Central memory CD8-positive, alpha-beta T cell (primary cell): ENCODE measurements around the gene TLE5.
"Not testable (repeated sequence)": the region's sequence is repeated elsewhere in the genome, so short reads cannot be mapped to it uniquely, and the experiment has no call there.

Experiments used
- ATAC-seq: fragments of 150-1000 bp; cut with Tn5 transposase; replicated peaks from 2 replicates; pipeline ENCODE4 v1.10.0; 2022; ENCODE audit warnings: mild to moderate bottlenecking, moderate FRiP score, moderate number of reproducible peaks; ENCODE audit not compliant: poor library complexity, severe bottlenecking; ENCODE audit errors: extremely low read depth
- DNase-seq, 2 donors: peaks; one replicate each; pipeline ENCODE4 v3.0.0; 2021; ENCODE audit warnings: low spot score in 2 of 2
- H3K27ac Mint-ChIP-seq: one replicate; pipeline ENCODE4 v1.8.0; 2022; ENCODE audit warnings: low read depth, mild to moderate bottlenecking, moderate library complexity, mixed read lengths
- H3K27me3 Mint-ChIP-seq: one replicate; pipeline ENCODE4 v1.8.0; 2022; ENCODE audit warnings: mixed read lengths
- H3K36me3 Mint-ChIP-seq: one replicate; pipeline ENCODE4 v1.8.0; 2022; ENCODE audit warnings: mild to moderate bottlenecking, moderate library complexity, mixed read lengths; ENCODE audit not compliant: insufficient read depth
- H3K4me1 Mint-ChIP-seq: one replicate; pipeline ENCODE4 v1.8.0; 2022; ENCODE audit warnings: mixed read lengths
- H3K4me3 Mint-ChIP-seq: one replicate; pipeline ENCODE4 v1.8.0; 2022; ENCODE audit warnings: mild to moderate bottlenecking, moderate library complexity, mixed read lengths
- H3K9me3 Mint-ChIP-seq: one replicate; pipeline ENCODE4 v1.8.0; 2022; ENCODE audit warnings: mixed read lengths

TLE5 gene

DNA sequence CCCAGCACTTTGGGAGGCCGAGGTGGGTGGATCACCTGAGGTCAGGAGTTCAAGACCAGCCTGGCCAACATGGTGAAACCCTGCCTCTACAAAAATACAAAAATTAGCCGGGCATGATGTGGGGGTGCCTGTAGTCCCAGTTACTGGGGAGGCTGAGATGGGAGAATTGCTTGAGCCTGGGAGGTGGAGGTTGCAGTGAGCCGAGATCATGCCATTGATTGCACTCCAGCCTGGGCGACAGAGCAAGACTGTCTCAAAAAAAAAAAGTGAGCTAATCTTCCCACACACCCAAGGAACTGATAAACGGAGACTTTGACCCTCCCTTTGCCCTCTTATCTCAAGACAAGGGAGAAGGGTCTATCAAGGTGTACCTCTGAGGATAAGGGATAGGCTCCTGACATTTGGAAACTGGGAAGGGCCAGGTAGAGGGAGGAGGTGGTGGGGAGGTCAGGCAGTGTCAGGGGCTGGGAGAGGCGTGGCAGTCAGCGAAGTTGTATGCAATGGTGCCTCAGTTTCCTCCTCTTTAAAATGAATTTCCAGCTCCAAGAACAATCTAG, 27.1 kb upstream of the TLE5 start:
- not testable (repeated sequence) for H3K4me3 Mint-ChIP-seq, ATAC-seq, H3K36me3 Mint-ChIP-seq, DNase-seq, H3K9me3 Mint-ChIP-seq, H3K4me1 Mint-ChIP-seq, H3K27ac Mint-ChIP-seq, H3K27me3 Mint-ChIP-seq

- H3K27ac Mint-ChIP-seq: no peak overlapping the region
- ATAC-seq (no peak), DNase-seq (no peak)
- H3K9me3 Mint-ChIP-seq: no peaks in the 10 kb centered on the region
- no peaks in the 10 kb centered on the region for H3K27me3 Mint-ChIP-seq
- no peaks in the 10 kb centered on the region for H3K36me3 Mint-ChIP-seq
- H3K4me1 Mint-ChIP-seq: no peaks in the 10 kb centered on the region
- H3K4me3 Mint-ChIP-seq: no peak overlapping the region
These were observed 25.5 kb upstream of the TLE5 start for GRCh38 chr19:3087769-3088168.

DNA sequence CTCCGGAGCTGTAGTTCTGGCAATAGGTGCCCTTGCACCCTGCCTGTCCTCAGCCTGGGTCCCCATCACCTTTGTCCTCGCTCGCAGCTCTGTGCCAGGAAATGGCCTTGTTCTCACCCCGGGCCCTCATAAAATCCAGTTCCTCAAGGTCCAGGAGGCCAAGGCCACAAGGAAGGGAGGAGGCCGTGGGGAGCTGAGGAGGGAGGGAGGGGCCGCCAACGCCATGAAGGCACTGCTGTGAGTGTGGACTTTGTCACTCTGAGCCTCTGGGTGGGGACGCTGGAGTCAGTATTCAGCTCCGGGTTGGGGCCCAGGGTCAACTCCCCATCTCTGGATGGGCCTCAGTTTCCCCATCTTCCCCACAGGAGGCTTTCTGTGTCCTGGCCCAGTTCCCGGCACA, 22.6 kb upstream of the TLE5 start:
- Mint-ChIP-seq H3K4me3 (no peak overlapping the region), H3K27ac (no peak overlapping the region), H3K4me1 (no peaks in the 10 kb centered on the region)

GRCh38 chr19:3083964-3084363, 21.7 kb upstream of the TLE5 start:
- no peak overlapping the region for H3K4me3 Mint-ChIP-seq
- H3K27ac Mint-ChIP-seq: no peak overlapping the region
- H3K4me1 Mint-ChIP-seq: no peaks in the 10 kb centered on the region
- no peaks in the 10 kb centered on the region for H3K9me3 Mint-ChIP-seq
- DNase-seq (no peak), ATAC-seq (no peak)
- no peaks in the 10 kb centered on the region for H3K36me3 Mint-ChIP-seq
- H3K27me3 Mint-ChIP-seq: no peaks in the 10 kb centered on the region

More for the DNA sequence above, 22.6 kb upstream of the TLE5 start:
- no peak for ATAC-seq
- Mint-ChIP-seq H3K36me3 (no peaks in the 10 kb centered on the region), H3K27me3 (no peaks in the 10 kb centered on the region), H3K9me3 (no peaks in the 10 kb centered on the region)
- DNase-seq: no peak

GRCh38 chr19:3082331-3082730, 20.0 kb upstream of the TLE5 start:
- DNase-seq: no peak
- ATAC-seq: no peak
- no peaks in the 10 kb centered on the region for H3K27me3 Mint-ChIP-seq
- no peaks in the 10 kb centered on the region for H3K9me3 Mint-ChIP-seq
- H3K4me3 Mint-ChIP-seq: no peak overlapping the region
- H3K4me1 Mint-ChIP-seq: no peaks in the 10 kb centered on the region
- H3K36me3 Mint-ChIP-seq: no peaks in the 10 kb centered on the region
- H3K27ac Mint-ChIP-seq: no peak overlapping the region

GRCh38 chr19:3080286-3080685, 18.0 kb upstream of the TLE5 start:
- DNase-seq: no peak
- Mint-ChIP-seq H3K27ac (no peak overlapping the region), H3K4me1 (peaks cover 5% of the 10 kb centered on the region), H3K27me3 (no peaks in the 10 kb centered on the region), H3K36me3 (no peaks in the 10 kb centered on the region), H3K9me3 (no peaks in the 10 kb centered on the region), H3K4me3 (no peak overlapping the region)
- no peak for ATAC-seq

GRCh38 chr19:3079578-3079977, 17.3 kb upstream of the TLE5 start:
- no peaks in the 10 kb centered on the region for H3K9me3 Mint-ChIP-seq
- no peak overlapping the region for H3K27ac Mint-ChIP-seq
- H3K4me1 Mint-ChIP-seq: peaks cover 5% of the 10 kb centered on the region
- ATAC-seq: no peak
- H3K36me3 Mint-ChIP-seq: no peaks in the 10 kb centered on the region
- no peak for DNase-seq
- no peak overlapping the region for H3K4me3 Mint-ChIP-seq
- H3K27me3 Mint-ChIP-seq: no peaks in the 10 kb centered on the region

GRCh38 chr19:3075605-3076431, 13.5 kb upstream of the TLE5 start:
- ATAC-seq: no peak
- no peak overlapping the region for H3K4me3 Mint-ChIP-seq
- peaks cover 5% of the 10 kb centered on the region for H3K4me1 Mint-ChIP-seq

DNA sequence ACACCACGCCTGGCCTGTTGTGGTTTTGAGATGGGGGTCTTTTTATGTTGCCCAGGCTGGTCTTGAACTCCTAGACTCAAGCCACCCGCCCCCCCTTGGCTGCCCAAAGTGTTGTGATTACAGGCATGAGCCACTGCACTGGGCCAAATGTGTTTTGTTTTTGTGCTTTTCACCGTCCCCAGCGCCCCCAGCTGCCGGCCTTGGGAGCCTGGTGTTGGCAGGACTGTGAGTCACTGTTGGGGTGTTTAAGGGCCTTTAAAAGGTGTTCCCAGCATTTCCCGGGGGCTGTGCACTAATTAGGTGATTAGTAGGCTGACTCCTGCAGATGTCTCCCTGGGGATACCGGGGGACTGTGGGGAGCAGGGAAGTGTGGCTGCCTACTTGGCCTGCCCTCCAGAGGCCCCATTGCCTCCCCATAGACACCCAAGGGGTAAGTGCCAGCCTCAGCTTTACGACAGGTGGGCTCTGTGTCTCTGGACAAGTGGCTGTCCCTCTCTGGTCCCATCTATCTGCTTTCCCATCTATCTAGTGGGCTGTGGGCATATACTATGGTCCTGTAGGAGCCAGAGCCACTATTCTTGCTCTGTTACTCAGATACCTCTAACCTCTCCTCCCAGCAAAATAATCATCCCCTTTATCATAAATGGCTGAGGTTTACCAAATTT, 11.8 kb upstream of the TLE5 start:
- H3K4me3 Mint-ChIP-seq: no peak overlapping the region
- no peak overlapping the region for H3K27ac Mint-ChIP-seq

More at GRCh38 chr19:3075605-3076431, 13.5 kb upstream of the TLE5 start:
- Mint-ChIP-seq H3K27ac (no peak overlapping the region), H3K27me3 (no peaks in the 10 kb centered on the region), H3K36me3 (peaks cover 1% of the 10 kb centered on the region), H3K9me3 (no peaks in the 10 kb centered on the region)
- peak; percentile 50 to 79 for DNase-seq

GRCh38 chr19:3073159-3073563, 10.9 kb upstream of the TLE5 start:
- DNase-seq (no peak), ATAC-seq (no peak)
- Mint-ChIP-seq H3K4me3 (no peak overlapping the region), H3K9me3 (no peaks in the 10 kb centered on the region), H3K36me3 (peaks cover 1% of the 10 kb centered on the region), H3K4me1 (peaks cover 5% of the 10 kb centered on the region), H3K27ac (no peak overlapping the region), H3K27me3 (no peaks in the 10 kb centered on the region)

More for the DNA sequence above, 11.8 kb upstream of the TLE5 start:
- no peaks in the 10 kb centered on the region for H3K27me3 Mint-ChIP-seq
- peaks cover 5% of the 10 kb centered on the region for H3K4me1 Mint-ChIP-seq
- no peaks in the 10 kb centered on the region for H3K9me3 Mint-ChIP-seq
- DNase-seq (no peak), ATAC-seq (no peak)
- H3K36me3 Mint-ChIP-seq: peaks cover 1% of the 10 kb centered on the region

- no peaks in the 10 kb centered on the region for H3K27me3 Mint-ChIP-seq
- ATAC-seq (no peak), DNase-seq (no peak)
- peaks cover 1% of the 10 kb centered on the region for H3K36me3 Mint-ChIP-seq
- no peak overlapping the region for H3K4me3 Mint-ChIP-seq
- no peak overlapping the region for H3K27ac Mint-ChIP-seq
- H3K4me1 Mint-ChIP-seq: peaks cover 5% of the 10 kb centered on the region
- no peaks in the 10 kb centered on the region for H3K9me3 Mint-ChIP-seq
These were observed 9.5 kb upstream of the TLE5 start for GRCh38 chr19:3071768-3072167.

GRCh38 chr19:3068071-3068470, 5.8 kb upstream of the TLE5 start:
- ATAC-seq (no peak), DNase-seq (no peak)
- no peaks in the 10 kb centered on the region for H3K27me3 Mint-ChIP-seq
- no peak overlapping the region for H3K27ac Mint-ChIP-seq
- no peak overlapping the region for H3K4me3 Mint-ChIP-seq
- H3K4me1 Mint-ChIP-seq: peaks cover 5% of the 10 kb centered on the region
- no peaks in the 10 kb centered on the region for H3K9me3 Mint-ChIP-seq
- peaks cover 1% of the 10 kb centered on the region for H3K36me3 Mint-ChIP-seq

DNA sequence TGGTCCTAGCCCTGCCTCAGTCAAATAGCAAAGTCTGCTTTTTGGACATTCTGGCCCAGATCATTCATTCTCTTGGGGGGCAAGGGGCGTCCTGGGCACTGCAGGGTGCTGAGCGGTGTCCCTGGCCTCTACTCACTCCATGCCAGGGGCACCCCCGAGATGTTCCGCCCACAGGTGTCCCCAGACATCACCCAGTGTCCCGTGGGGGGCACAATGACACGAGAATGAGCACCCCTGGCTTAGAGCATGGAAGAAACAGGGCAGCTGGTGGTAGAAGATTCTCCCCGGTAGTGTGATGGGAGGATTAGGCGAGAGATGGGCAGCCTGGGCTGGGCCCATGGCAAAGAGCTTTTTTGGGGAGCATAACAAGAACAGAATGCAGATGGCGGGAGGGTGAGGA, 5.3 kb upstream of the TLE5 start:
- DNase-seq (no peak), ATAC-seq (no peak)
- Mint-ChIP-seq H3K9me3 (no peaks in the 10 kb centered on the region), H3K27me3 (no peaks in the 10 kb centered on the region), H3K4me1 (peaks cover 9% of the 10 kb centered on the region), H3K27ac (no peak overlapping the region), H3K36me3 (peaks cover 1% of the 10 kb centered on the region), H3K4me3 (no peak overlapping the region)
